HCT116 (cell line): Measurements from ENCODE around the gene DPP10. TPM values are rescaled to one million over a fixed set of nuclear protein-coding genes. Genes with fewer than 3 reads are reported as not detected.

Source experiments
- ATAC-seq: fragments of 200-7000 bp; cut with Tn5 transposase; 2 replicates; pipeline ENCODE4 v1.9.1; 2020; ENCODE audit warnings: mild to moderate bottlenecking, moderate library complexity
- BruUV-seq: library from RNA; stranded (reverse); fragments of 400-500 nt; replicated peaks from 2 replicates; lab custom pipeline; 2021; lab: Mats Ljungman, UMichigan
- CTCF ChIA-PET: fragments of 300-600 bp; sonication (Branson Sonifier 250); formaldehyde crosslinking; loops from one replicate; lab custom pipeline; 2021; ENCODE audit warnings: antibody characterized with exemption; lab: Charles Lee
- POLR2A ChIA-PET: fragments of 300-600, 350-600 bp; sonication (Branson Sonifier 250); formaldehyde crosslinking; loops from one replicate; lab custom pipeline; 2021; ENCODE audit warnings: antibody characterized with exemption; lab: Charles Lee
- RAD21 ChIA-PET, 2 experiments: fragments of 300-600 bp; sonication (Branson Sonifier 250); formaldehyde crosslinking; loops; one replicate each; lab custom pipeline; 2023; ENCODE audit warnings: low total read pairs in 2 of 2; ENCODE audit not compliant: uncharacterized antibody in 2 of 2, unreplicated experiment in 2 of 2, low non-redundant PET in 1 of 2; lab: Charles Lee
- DNase-seq: peaks from one replicate; pipeline ENCODE4 v3.0.0-alpha.2; 2010; ENCODE audit warnings: low read depth, low spot score
- H2AFZ ChIP-seq: fragments of 200-600 bp; shearing (Covaris generic), sonication (generic); 2 replicates; pipeline ENCODE4 v1.6.1; 2017; ENCODE audit warnings: low read depth, mixed run types, mixed read lengths, antibody characterized with exemption, low read length; ENCODE audit not compliant: poor library complexity, severe bottlenecking
- H3K27ac ChIP-seq: 2 replicates; pipeline ENCODE4 v1.5.1; 2012; ENCODE audit warnings: low read depth, low read length
- H3K27me3 ChIP-seq: fragments of 200-600 bp; sonication (generic); 2 replicates; pipeline ENCODE4 v1.6.1; 2016; ENCODE audit warnings: mixed run types, low read length, mixed read lengths; ENCODE audit not compliant: insufficient read depth
- H3K36me3 ChIP-seq, 2 experiments: fragments of 200-500 bp in 1 of 2; fragments of 200-600 bp in 1 of 2; sonication (Bioruptor generic) in 1 of 2; sonication (generic) in 1 of 2; 2 replicates each; pipeline versions ENCODE4 v1.5.1 to v1.6.1; 2014 to 2016; ENCODE audit warnings: low read length in 2 of 2, inconsistent platforms in 1 of 2, mixed read lengths in 1 of 2, mixed run types in 1 of 2; ENCODE audit not compliant: insufficient read depth in 2 of 2, control insufficient read depth in 1 of 2
- H3K4me1 ChIP-seq, 2 experiments: fragments of 200-600 bp in 1 of 2; sonication (generic) in 1 of 2; 2 replicates each; pipeline versions ENCODE4 v1.5.1 to v1.6.1; 2012 to 2017; ENCODE audit warnings: low read length in 2 of 2, inconsistent platforms in 1 of 2, mild to moderate bottlenecking in 1 of 2, mixed read lengths in 1 of 2, mixed run types in 1 of 2, moderate library complexity in 1 of 2; ENCODE audit not compliant: insufficient read depth in 2 of 2, control insufficient read depth in 1 of 2
- H3K4me2 ChIP-seq: fragments of 200-600 bp; sonication (generic); 2 replicates; pipeline ENCODE4 v1.6.1; 2017; ENCODE audit warnings: mixed run types, low read length, mixed read lengths
- H3K4me3 ChIP-seq, 2 experiments: fragments of 200-600 bp in 1 of 2; sonication (generic) in 1 of 2; replicated peaks in 1 of 2; 2 replicates each; pipeline ENCODE4 v1.5.1; 2011 to 2016; ENCODE audit warnings: low read length in 2 of 2, control low read depth in 1 of 2, low read depth in 1 of 2, mild to moderate bottlenecking in 1 of 2, mixed read lengths in 1 of 2, mixed run types in 1 of 2
- H3K79me2 ChIP-seq: fragments of 200-600 bp; sonication (generic); 2 replicates; pipeline ENCODE4 v1.6.1; 2017; ENCODE audit warnings: mild to moderate bottlenecking, mixed run types, low read length, moderate library complexity, mixed read lengths; ENCODE audit not compliant: insufficient read depth
- H3K9ac ChIP-seq: fragments of 200-600 bp; sonication (generic); 2 replicates; pipeline ENCODE4 v1.6.1; 2016; ENCODE audit warnings: low read length, mixed read lengths
- H3K9me2 ChIP-seq: fragments of 200-600 bp; sonication (generic), shearing (Covaris generic); 2 replicates; pipeline ENCODE4 v1.6.1; 2017; ENCODE audit warnings: mixed run types, mild to moderate bottlenecking, moderate library complexity; ENCODE audit not compliant: insufficient read depth
- H3K9me3 ChIP-seq, 2 experiments: fragments of 200-500 bp in 1 of 2; fragments of 200-600 bp in 1 of 2; sonication (Bioruptor generic) in 1 of 2; sonication (generic) in 1 of 2; 2 replicates each; pipeline ENCODE4 v1.6.1; 2014 to 2017; ENCODE audit warnings: low read length in 2 of 2, mixed read lengths in 2 of 2, inconsistent platforms in 1 of 2, low read depth in 1 of 2, mild to moderate bottlenecking in 1 of 2, mixed run types in 1 of 2, moderate library complexity in 1 of 2; ENCODE audit not compliant: control insufficient read depth in 1 of 2, insufficient read depth in 1 of 2
- H4K20me1 ChIP-seq: fragments of 200-600 bp; sonication (generic), shearing (Covaris generic); 2 replicates; pipeline ENCODE4 v1.6.1; 2017; ENCODE audit warnings: mixed run types, mild to moderate bottlenecking, moderate library complexity; ENCODE audit not compliant: insufficient read depth
- CBX3 ChIP-seq: IDR thresholded peaks from 2 replicates; pipeline ENCODE4 v1.6.1; 2012; ENCODE audit warnings: low read depth
- EGR1 ChIP-seq: IDR thresholded peaks from 2 replicates; pipeline ENCODE4 v1.6.1; 2012; ENCODE audit warnings: low read depth
- ELF1 ChIP-seq: IDR thresholded peaks from 2 replicates; pipeline ENCODE4 v1.6.1; 2012; ENCODE audit warnings: low read depth, borderline replicate concordance
- EZH2 ChIP-seq: fragments of 200-600 bp; sonication (generic); IDR thresholded peaks from 2 replicates; pipeline ENCODE4 v1.6.1; 2017; ENCODE audit warnings: antibody characterized with exemption, mixed run types
- EZH2phosphoT487 ChIP-seq: fragments of 200-600 bp; IDR thresholded peaks from 2 replicates; pipeline ENCODE4 v1.6.1; 2018; ENCODE audit warnings: antibody characterized with exemption, borderline replicate concordance
- FOSL1 ChIP-seq: IDR thresholded peaks from 2 replicates; pipeline ENCODE4 v1.6.1; 2012; ENCODE audit warnings: low read depth
- JUND ChIP-seq: IDR thresholded peaks from 2 replicates; pipeline ENCODE4 v1.6.1; 2012
- POLR2A ChIP-seq: IDR thresholded peaks from 2 replicates; pipeline ENCODE4 v1.7.0; 2011; ENCODE audit warnings: borderline replicate concordance; ENCODE audit not compliant: insufficient read depth, insufficient read length; ENCODE audit errors: extremely low read depth
- POLR2AphosphoS5 ChIP-seq: IDR thresholded peaks from 2 replicates; pipeline ENCODE4 v1.6.1; 2011; ENCODE audit warnings: mild to moderate bottlenecking, low read depth, low read length, moderate library complexity
- RAD21 ChIP-seq: IDR thresholded peaks from 2 replicates; pipeline ENCODE4 v1.6.1; 2012; ENCODE audit warnings: low read depth, mild to moderate bottlenecking
- SIN3A ChIP-seq: IDR thresholded peaks from 2 replicates; pipeline ENCODE4 v1.6.1; 2012; ENCODE audit warnings: low read depth
- SP1 ChIP-seq: IDR thresholded peaks from 2 replicates; pipeline ENCODE4 v1.6.1; 2012; ENCODE audit warnings: low read depth
- SRF ChIP-seq: IDR thresholded peaks from 2 replicates; pipeline ENCODE4 v1.6.1; 2012; ENCODE audit warnings: low read depth
- TCF7L2 ChIP-seq: IDR thresholded peaks from 2 replicates; pipeline ENCODE4 v1.7.0; 2011; ENCODE audit warnings: borderline replicate concordance, inconsistent platforms; ENCODE audit not compliant: insufficient read depth, insufficient read length; ENCODE audit errors: extremely low read depth
- YY1 ChIP-seq: IDR thresholded peaks from 2 replicates; pipeline ENCODE4 v1.6.1; 2011; ENCODE audit warnings: low read length, low read depth, moderate library complexity, mild to moderate bottlenecking; ENCODE audit not compliant: insufficient replicate concordance; ENCODE audit errors: extremely low read depth
- ZFX ChIP-seq: fragments of 450-650 bp; IDR thresholded peaks from 2 replicates; pipeline ENCODE4 v1.6.1; 2017
- ZNF274 ChIP-seq: fragments of 200-500 bp; sonication (Bioruptor generic); IDR thresholded peaks from 2 replicates; pipeline ENCODE4 v1.6.1; 2014; ENCODE audit warnings: mild to moderate bottlenecking, low read depth, low read length, inconsistent platforms
- intact Hi-C: fragments of 100-400 bp; cut with micrococcal nuclease; formaldehyde crosslinking; loops from 2 replicates; pipeline ENCODE4 v1.10.0; 2022
- total RNA-seq: library from RNA; stranded (reverse); gene quantifications from one replicate; pipeline ENCODE4 v1.2.1, GENCODE V29; 2021; ENCODE audit not compliant: unreplicated experiment
- TF ChIP-seq, protein P1 (sequence below): IDR thresholded peaks from 2 replicates; pipeline ENCODE4 v1.6.1; 2012
- TF ChIP-seq, protein P2 (sequence below), 3 experiments: fragments of 200-600 bp in 1 of 3; sonication (generic) in 1 of 3; IDR thresholded peaks in 2 of 3; conservative IDR thresholded peaks in 1 of 3; 2 replicates each; pipeline ENCODE4 v1.5.1; 2012 to 2017; ENCODE audit warnings: low read depth in 2 of 3, low read length in 2 of 3, antibody characterized with exemption in 1 of 3, borderline replicate concordance in 1 of 3, control low read depth in 1 of 3, mild to moderate bottlenecking in 1 of 3, mixed read lengths in 1 of 3, mixed run types in 1 of 3, moderate library complexity in 1 of 3; ENCODE audit not compliant: insufficient read depth in 1 of 3
- TF ChIP-seq, protein P3 (sequence below): IDR thresholded peaks from 2 replicates; pipeline ENCODE4 v1.6.1; 2012

DPP10 gene
- total RNA-seq, 1 experiment from 2014 or later, result not detected

DNA sequence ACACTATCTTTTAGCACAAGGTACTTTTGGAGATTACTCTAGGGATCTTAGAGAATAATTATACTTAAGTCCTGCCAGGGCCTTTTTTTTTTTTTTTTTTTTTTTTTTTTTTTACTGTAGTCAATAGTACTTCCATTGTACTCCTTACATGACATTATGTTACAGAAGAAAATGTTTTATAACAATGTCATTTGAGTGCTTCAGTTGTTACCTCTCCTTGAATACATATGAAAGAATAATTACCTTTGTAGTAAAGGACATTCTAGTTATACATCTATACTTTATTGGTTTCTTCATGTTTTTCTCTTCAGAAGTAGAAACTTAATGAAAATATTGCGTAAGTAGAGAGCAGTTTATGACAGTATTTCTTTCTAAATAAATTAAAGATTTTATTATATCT lies 834.9 kb downstream of the DPP10 start:
- H3K27me3 ChIP-seq, result no peaks in the 10 kb centered on the region
- no TSS peak for BruUV-seq
- H3K9ac ChIP-seq, result no peak overlapping the region
- H3K9me2 ChIP-seq, result no peaks in the 10 kb centered on the region
- ChIA-PET POLR2A (no interaction called here), CTCF (no interaction called here), RAD21 (no interaction called here)
- TF ChIP-seq EGR1 (no peak), SRF (no peak), ZNF274 (no peak), TCF7L2 (no peak), EZH2 (no peak), POLR2AphosphoS5 (no peak), EZH2phosphoT487 (no peak), ZFX (no peak), ELF1 (no peak), POLR2A (no peak), JUND (no peak), RAD21 (no peak), CBX3 (no peak), SIN3A (no peak), FOSL1 (no peak), YY1 (no peak), SP1 (no peak)
- TF ChIP-seq, protein P1, sequence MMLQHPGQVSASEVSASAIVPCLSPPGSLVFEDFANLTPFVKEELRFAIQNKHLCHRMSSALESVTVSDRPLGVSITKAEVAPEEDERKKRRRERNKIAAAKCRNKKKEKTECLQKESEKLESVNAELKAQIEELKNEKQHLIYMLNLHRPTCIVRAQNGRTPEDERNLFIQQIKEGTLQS, result no peak
- TF ChIP-seq, protein P2, sequence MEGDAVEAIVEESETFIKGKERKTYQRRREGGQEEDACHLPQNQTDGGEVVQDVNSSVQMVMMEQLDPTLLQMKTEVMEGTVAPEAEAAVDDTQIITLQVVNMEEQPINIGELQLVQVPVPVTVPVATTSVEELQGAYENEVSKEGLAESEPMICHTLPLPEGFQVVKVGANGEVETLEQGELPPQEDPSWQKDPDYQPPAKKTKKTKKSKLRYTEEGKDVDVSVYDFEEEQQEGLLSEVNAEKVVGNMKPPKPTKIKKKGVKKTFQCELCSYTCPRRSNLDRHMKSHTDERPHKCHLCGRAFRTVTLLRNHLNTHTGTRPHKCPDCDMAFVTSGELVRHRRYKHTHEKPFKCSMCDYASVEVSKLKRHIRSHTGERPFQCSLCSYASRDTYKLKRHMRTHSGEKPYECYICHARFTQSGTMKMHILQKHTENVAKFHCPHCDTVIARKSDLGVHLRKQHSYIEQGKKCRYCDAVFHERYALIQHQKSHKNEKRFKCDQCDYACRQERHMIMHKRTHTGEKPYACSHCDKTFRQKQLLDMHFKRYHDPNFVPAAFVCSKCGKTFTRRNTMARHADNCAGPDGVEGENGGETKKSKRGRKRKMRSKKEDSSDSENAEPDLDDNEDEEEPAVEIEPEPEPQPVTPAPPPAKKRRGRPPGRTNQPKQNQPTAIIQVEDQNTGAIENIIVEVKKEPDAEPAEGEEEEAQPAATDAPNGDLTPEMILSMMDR (IDR thresholded peaks at IDR 0.05 in 2 of 3, conservative IDR thresholded peaks at IDR 0.05 in 1 of 3; ENCODE audit: borderline replicate concordance in 1 of 3, insufficient read depth in 1 of 3, low read depth in 2 of 3, low read length in 2 of 3), result no peak
- TF ChIP-seq, protein P3, sequence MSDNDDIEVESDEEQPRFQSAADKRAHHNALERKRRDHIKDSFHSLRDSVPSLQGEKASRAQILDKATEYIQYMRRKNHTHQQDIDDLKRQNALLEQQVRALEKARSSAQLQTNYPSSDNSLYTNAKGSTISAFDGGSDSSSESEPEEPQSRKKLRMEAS, result no peak
- H3K9me3 ChIP-seq, result peaks cover 0 to 15% of the 10 kb centered on the region in 2 experiments; a peak in 2 of 4 replicates
- no peaks in the 10 kb centered on the region for H3K4me1 ChIP-seq
- H3K4me2 ChIP-seq, result no peak overlapping the region
- H3K36me3 ChIP-seq, result no peaks in the 10 kb centered on the region
- ATAC-seq (no peak), DNase-seq (no peak)
- intact Hi-C loops, result no loop called here
- H2AFZ ChIP-seq, result no peak overlapping the region
- H4K20me1 ChIP-seq, result no peaks in the 10 kb centered on the region
- no peaks in the 10 kb centered on the region for H3K79me2 ChIP-seq
- H3K27ac ChIP-seq, result no peak overlapping the region
- H3K4me3 ChIP-seq, result no peak overlapping the region
